GM23248 (cell line): ENCODE results near the gene SLC2A10. TPM values are rescaled to one million over a fixed set of nuclear protein-coding genes. Genes with fewer than 3 reads are reported as not detected.

Source experiments
- DNase-seq: peaks from one replicate; pipeline ENCODE4 v3.0.0-alpha.2; 2015
- H2AFZ ChIP-seq: fragments of 200-600 bp; sonication (generic); 2 replicates; pipeline ENCODE4 v1.6.1; 2016; ENCODE audit warnings: antibody characterized with exemption
- H3F3A ChIP-seq: fragments of 200-600 bp; sonication (generic); 2 replicates; pipeline ENCODE4 v1.6.1; 2016; ENCODE audit warnings: mild to moderate bottlenecking, antibody characterized with exemption, mixed run types; ENCODE audit not compliant: insufficient read depth
- H3K27ac ChIP-seq: fragments of 200-600 bp; sonication (generic); 2 replicates; pipeline ENCODE4 v1.5.1; 2016; ENCODE audit warnings: mild to moderate bottlenecking
- H3K27me3 ChIP-seq: fragments of 200-600 bp; sonication (generic); replicated peaks from 2 replicates; pipeline ENCODE4 v1.6.1; 2016; ENCODE audit warnings: mild to moderate bottlenecking; ENCODE audit not compliant: insufficient read depth
- H3K36me3 ChIP-seq: fragments of 200-600 bp; sonication (generic); 2 replicates; pipeline ENCODE4 v1.6.1; 2016; ENCODE audit warnings: low read depth, mild to moderate bottlenecking
- H3K4me1 ChIP-seq: fragments of 200-600 bp; sonication (generic); 2 replicates; pipeline ENCODE4 v1.6.1; 2016; ENCODE audit warnings: mild to moderate bottlenecking; ENCODE audit not compliant: insufficient read depth
- H3K4me2 ChIP-seq: fragments of 200-600 bp; sonication (generic); one replicate; pipeline ENCODE4 v1.6.1; 2016; ENCODE audit warnings: mild to moderate bottlenecking; ENCODE audit not compliant: unreplicated experiment
- H3K4me3 ChIP-seq: fragments of 200-600 bp; sonication (generic); 2 replicates; pipeline ENCODE4 v1.5.1; 2016; ENCODE audit warnings: mild to moderate bottlenecking
- H3K79me2 ChIP-seq: fragments of 200-600 bp; sonication (generic); 2 replicates; pipeline ENCODE4 v1.6.1; 2016; ENCODE audit warnings: mild to moderate bottlenecking; ENCODE audit not compliant: insufficient read depth
- H3K9ac ChIP-seq: fragments of 200-600 bp; sonication (generic); 2 replicates; pipeline ENCODE4 v1.6.1; 2016; ENCODE audit warnings: mild to moderate bottlenecking
- H3K9me2 ChIP-seq: fragments of 200-600 bp; sonication (generic); 2 replicates; pipeline ENCODE4 v1.6.1; 2016; ENCODE audit warnings: mixed run types, mild to moderate bottlenecking, moderate library complexity; ENCODE audit not compliant: insufficient read depth
- H3K9me3 ChIP-seq: fragments of 200-600 bp; sonication (generic); one replicate; pipeline ENCODE4 v1.6.1; 2017; ENCODE audit warnings: low read depth
- H4K20me1 ChIP-seq: fragments of 200-600 bp; sonication (generic); 2 replicates; pipeline ENCODE4 v1.6.0; 2016; ENCODE audit not compliant: insufficient read depth
- EZH2 ChIP-seq: fragments of 200-600 bp; sonication (generic); IDR thresholded peaks from 2 replicates; pipeline ENCODE4 v1.6.1; 2018; ENCODE audit warnings: antibody characterized with exemption, mild to moderate bottlenecking; ENCODE audit not compliant: insufficient read depth, poor library complexity, severe bottlenecking
- EZH2phosphoT487 ChIP-seq: fragments of 200-600 bp; sonication (generic); IDR thresholded peaks from 2 replicates; pipeline ENCODE4 v1.6.1; 2018; ENCODE audit warnings: antibody characterized with exemption, moderate library complexity, mild to moderate bottlenecking, low read depth; ENCODE audit not compliant: insufficient read depth
- WGBS, 2 experiments: methylation state at CpG; one replicate each; pipeline ENCODE4 v1.1.6; 2015 to 2017; ENCODE audit warnings: low lambda C conversion rate in 2 of 2, low coverage in 1 of 2; ENCODE audit errors: missing lambda C conversion rate in 2 of 2; 5-methylcytosine and 5-hydroxymethylcytosine counted together
- in situ Hi-C: fragments of 300-500 bp; cut with MboI; formaldehyde crosslinking; loops from 2 replicates; pipeline ENCODE4 v1.15.0; 2020
- polyA plus RNA-seq: library from polyadenylated mRNA; unstranded; fragments of >200 nt; fragmentation: Nextera tagmentation; extraction: Ambion mirVana; gene quantifications from 2 replicates; pipeline ENCODE4 v1.2.1, GENCODE V29; 2016
- total RNA-seq: library from RNA; depleted of rRNA; stranded (reverse); fragments of >200 nt; shearing (Covaris generic); gene quantifications from 2 replicates; pipeline ENCODE4 v1.2.3, GENCODE V29; 2014

SLC2A10 gene
- total and polyA plus RNA-seq, 2 experiments from 2014 or later = 26.2 to 48.0 TPM

DNA sequence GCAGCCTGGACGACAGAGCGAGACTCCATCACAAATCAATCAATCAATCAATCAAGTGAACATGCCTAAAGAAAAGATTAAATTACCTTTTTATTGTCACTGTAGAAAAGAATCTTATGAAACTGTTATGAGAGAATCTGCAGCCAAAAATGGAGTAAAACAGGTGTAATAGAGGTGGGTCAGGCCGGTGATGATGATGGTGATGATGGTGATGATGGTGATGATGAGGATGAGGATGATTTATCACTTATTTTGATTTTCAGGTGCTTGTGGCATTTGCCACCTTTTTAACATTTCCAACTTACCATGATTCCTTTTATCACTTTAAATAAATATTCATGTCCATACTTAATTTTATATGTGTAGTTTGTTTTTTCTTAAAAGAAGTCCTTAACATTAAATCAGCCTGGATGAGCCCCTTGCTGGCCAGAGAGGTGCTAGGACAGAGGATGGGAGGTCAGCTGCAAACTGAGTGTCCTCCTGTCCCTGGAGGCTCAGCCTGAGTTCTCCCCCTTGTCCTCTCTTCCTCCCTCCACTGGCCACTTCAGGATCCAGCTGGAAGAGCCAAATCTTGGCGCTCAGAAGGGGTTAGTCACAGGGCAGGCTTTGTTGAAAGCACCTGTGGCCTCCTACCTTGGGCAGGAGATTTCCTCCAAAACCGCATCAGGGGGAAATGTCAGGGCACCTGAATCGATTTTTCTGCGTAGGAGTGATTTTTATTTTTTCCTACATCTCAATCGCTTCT lies 32.6 kb downstream of the SLC2A10 start:
- Histone ChIP-seq H3K9me3 (no peaks in the 10 kb centered on the region), H3K36me3 (no peaks in the 10 kb centered on the region), H3K27ac (no peak overlapping the region), H3K4me1 (peaks cover 4% of the 10 kb centered on the region), H3K27me3 (no peaks in the 10 kb centered on the region; the same call in 1 of the 2 replicates), H3F3A (peaks cover 2% of the 10 kb centered on the region), H3K4me2 (no peak overlapping the region), H3K4me3 (no peak overlapping the region), H4K20me1 (no peaks in the 10 kb centered on the region), H3K9ac (no peak overlapping the region), H3K9me2 (no peaks in the 10 kb centered on the region), H3K79me2 (no peaks in the 10 kb centered on the region), H2AFZ (no peak overlapping the region)
- in situ Hi-C loops = no loop called here
- TF ChIP-seq EZH2phosphoT487 = no peak
- no peak for TF ChIP-seq EZH2
- no peak for DNase-seq
- WGBS, 2 experiments = 83 to 93% methylated on average over 8 of the region's 8 CpGs

DNA sequence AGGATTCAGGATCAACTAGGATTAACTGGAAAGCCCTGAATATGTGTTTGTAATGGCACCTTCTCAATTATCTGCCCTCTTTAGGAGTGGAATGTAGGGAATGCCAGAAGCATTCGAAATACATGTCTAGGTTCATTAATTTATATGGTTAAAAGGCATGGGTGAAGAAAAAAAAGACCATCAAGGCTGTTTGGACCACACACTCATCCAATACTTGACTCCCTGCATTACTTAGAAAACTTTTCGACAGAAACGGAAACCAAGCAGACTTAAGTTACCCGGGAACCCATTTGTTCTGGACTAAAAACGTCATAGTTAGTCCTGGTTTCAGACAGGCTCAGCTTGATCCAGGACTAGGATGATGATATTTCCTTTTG lies 33.2 kb downstream of the SLC2A10 start:
- no peak for DNase-seq
- Histone ChIP-seq H4K20me1 (no peaks in the 10 kb centered on the region), H3K9ac (no peak overlapping the region), H3K27ac (no peak overlapping the region), H3K27me3 (no peaks in the 10 kb centered on the region; the same call in 1 of the 2 replicates), H3K36me3 (no peaks in the 10 kb centered on the region), H3K4me2 (no peak overlapping the region), H3F3A (peaks cover 7% of the 10 kb centered on the region), H2AFZ (no peak overlapping the region), H3K9me2 (no peaks in the 10 kb centered on the region), H3K9me3 (no peaks in the 10 kb centered on the region), H3K4me1 (peaks cover 10% of the 10 kb centered on the region), H3K4me3 (no peak overlapping the region), H3K79me2 (no peaks in the 10 kb centered on the region)
- no peak for TF ChIP-seq EZH2phosphoT487
- in situ Hi-C loops = no loop called here
- WGBS, 2 experiments = 72 to 76% methylated on average over 5 of the region's 5 CpGs

- H3K79me2 ChIP-seq = no peaks in the 10 kb centered on the region
- H3K27ac ChIP-seq = no peak overlapping the region
- no peak overlapping the region for H3K9ac ChIP-seq
- in situ Hi-C loops = no loop called here
- H2AFZ ChIP-seq = no peak overlapping the region
- no peaks in the 10 kb centered on the region for H3K9me3 ChIP-seq
- H3F3A ChIP-seq = peaks cover 9% of the 10 kb centered on the region
- TF ChIP-seq EZH2 (no peak), EZH2phosphoT487 (no peak)
- DNase-seq = no peak
- no peaks in the 10 kb centered on the region for H3K36me3 ChIP-seq
- no peaks in the 10 kb centered on the region; the same call in 1 of the 2 replicates for H3K27me3 ChIP-seq
- no peak overlapping the region for H3K4me2 ChIP-seq
- no peaks in the 10 kb centered on the region for H3K9me2 ChIP-seq
- H3K4me1 ChIP-seq = peaks cover 14% of the 10 kb centered on the region
- H4K20me1 ChIP-seq = no peaks in the 10 kb centered on the region
- 33 to 38% methylated on average over 5 of the region's 5 CpGs for WGBS, 2 experiments
- no peak overlapping the region for H3K4me3 ChIP-seq
Measured at GRCh38 chr20:46743088-46743487, 33.6 kb downstream of the SLC2A10 start.

DNA sequence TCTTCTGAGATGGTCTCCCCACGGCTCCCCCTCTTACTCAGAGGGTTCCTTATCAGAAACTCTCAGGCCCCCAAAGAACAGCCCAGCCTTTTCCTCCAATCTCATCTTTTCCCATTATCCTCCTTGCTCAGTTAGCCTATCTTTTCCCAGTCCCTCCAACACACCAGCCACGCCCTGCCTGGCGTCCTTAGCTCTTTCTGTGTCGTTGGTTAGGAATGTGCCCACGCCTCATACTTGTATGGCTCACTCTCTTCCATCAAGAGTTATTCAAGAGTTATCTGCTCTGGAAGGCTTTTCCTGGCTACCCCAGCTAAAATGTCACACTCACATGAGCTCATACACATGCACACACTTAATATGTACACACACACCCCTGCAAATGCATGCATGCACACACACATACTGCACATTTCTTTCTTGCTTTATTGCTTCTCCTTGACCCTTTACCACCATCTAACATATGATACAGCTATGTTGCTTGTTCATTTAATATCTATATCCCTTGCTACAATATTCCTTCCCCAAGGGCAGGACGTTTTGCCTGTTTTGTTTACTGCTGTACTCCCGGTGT lies 37.6 kb downstream of the SLC2A10 start:
- peaks cover 17% of the 10 kb centered on the region for H3K4me1 ChIP-seq
- in situ Hi-C loops = no loop called here
- H3K36me3 ChIP-seq = no peaks in the 10 kb centered on the region
- H3K9ac ChIP-seq = no peak overlapping the region
- TF ChIP-seq EZH2phosphoT487 (no peak), EZH2 (no peak)
- H3K9me2 ChIP-seq = no peaks in the 10 kb centered on the region
- no peaks in the 10 kb centered on the region for H4K20me1 ChIP-seq
- DNase-seq = peak; percentile 92
- H3K9me3 ChIP-seq = no peaks in the 10 kb centered on the region
- H2AFZ ChIP-seq = peak overlapping the region; percentile 61; the same call in 1 of the 2 replicates
- H3K4me3 ChIP-seq = 0 out of 2 replicates have a peak overlapping the region, but pooled peaks have one; percentile 6
- no peaks in the 10 kb centered on the region for H3K79me2 ChIP-seq
- H3F3A ChIP-seq = peaks cover 9% of the 10 kb centered on the region
- 17 to 18% methylated on average over 7 of the region's 7 CpGs for WGBS, 2 experiments
- peak overlapping the region; percentile 51 for H3K27ac ChIP-seq
- peak overlapping the region; percentile 60 for H3K4me2 ChIP-seq
- H3K27me3 ChIP-seq = no peaks in the 10 kb centered on the region; the same call in 1 of the 2 replicates
